ENCODE data around the gene EMP3. TPM values are rescaled to one million over a fixed set of nuclear protein-coding genes. Genes with fewer than 3 reads are reported as not detected.

EMP3 gene
- total RNA-seq, 1 donor from 2014 or later: 32.1 TPM

GRCh38 chr19:48297975-48298374, 27.4 kb upstream of the EMP3 start:
- intact Hi-C loops (cut with micrococcal nuclease): no loop called here
- no peak overlapping the region for H3K4me3 ChIP-seq
- H3K9me3 ChIP-seq (replicated peaks): no peaks in the 10 kb centered on the region
- peaks cover 14% of the 10 kb centered on the region for H3K27me3 ChIP-seq (ENCODE audit: low read depth)
- DNase-seq: no peak
- H3K36me3 ChIP-seq: no peaks in the 10 kb centered on the region
- no peak overlapping the region for H3K27ac ChIP-seq (replicated peaks)
- no peak for TF ChIP-seq CTCF (IDR thresholded peaks at IDR 0.05; ENCODE audit: borderline replicate concordance)
- H3K4me1 ChIP-seq: no peaks in the 10 kb centered on the region

- no peaks in the 10 kb centered on the region for H3K9me3 ChIP-seq (replicated peaks)
- H3K27ac ChIP-seq (replicated peaks): no peak overlapping the region
- no peaks in the 10 kb centered on the region for H3K27me3 ChIP-seq (ENCODE audit: low read depth)
- intact Hi-C loops (cut with micrococcal nuclease): no loop called here
- no peaks in the 10 kb centered on the region for H3K36me3 ChIP-seq
- H3K4me1 ChIP-seq: no peaks in the 10 kb centered on the region
- DNase-seq: no peak
- H3K4me3 ChIP-seq: no peak overlapping the region
- TF ChIP-seq CTCF (IDR thresholded peaks at IDR 0.05; ENCODE audit: borderline replicate concordance): no peak
These were observed 23.3 kb upstream of the EMP3 start for GRCh38 chr19:48301886-48302599.

- DNase-seq: no peak
- no peaks in the 10 kb centered on the region for H3K4me1 ChIP-seq
- TF ChIP-seq CTCF (IDR thresholded peaks at IDR 0.05; ENCODE audit: borderline replicate concordance): no peak
- no peaks in the 10 kb centered on the region for H3K9me3 ChIP-seq (replicated peaks)
- no peak overlapping the region for H3K4me3 ChIP-seq
- intact Hi-C loops (cut with micrococcal nuclease): no loop called here
- no peak overlapping the region for H3K27ac ChIP-seq (replicated peaks)
- H3K27me3 ChIP-seq (ENCODE audit: low read depth): no peaks in the 10 kb centered on the region
- no peaks in the 10 kb centered on the region for H3K36me3 ChIP-seq
These were observed 22.8 kb upstream of the EMP3 start for GRCh38 chr19:48302600-48302959.

- H3K27ac ChIP-seq (replicated peaks): no peak overlapping the region
- intact Hi-C loops (cut with micrococcal nuclease): no loop called here
- no peaks in the 10 kb centered on the region for H3K9me3 ChIP-seq (replicated peaks)
- no peak for TF ChIP-seq CTCF (IDR thresholded peaks at IDR 0.05; ENCODE audit: borderline replicate concordance)
- DNase-seq: no peak
- H3K4me1 ChIP-seq: peaks cover under 1% of the 10 kb centered on the region
- H3K27me3 ChIP-seq (ENCODE audit: low read depth): no peaks in the 10 kb centered on the region
- H3K36me3 ChIP-seq: no peaks in the 10 kb centered on the region
- no peak overlapping the region for H3K4me3 ChIP-seq
These were observed 22.0 kb upstream of the EMP3 start for GRCh38 chr19:48303367-48303766.

- no peak for TF ChIP-seq CTCF (IDR thresholded peaks at IDR 0.05; ENCODE audit: borderline replicate concordance)
- H3K27me3 ChIP-seq (ENCODE audit: low read depth): no peaks in the 10 kb centered on the region
- intact Hi-C loops (cut with micrococcal nuclease): no loop called here
- no peaks in the 10 kb centered on the region for H3K36me3 ChIP-seq
- no peak overlapping the region for H3K27ac ChIP-seq (replicated peaks)
- H3K9me3 ChIP-seq (replicated peaks): no peaks in the 10 kb centered on the region
- no peak overlapping the region for H3K4me3 ChIP-seq
- H3K4me1 ChIP-seq: peaks cover 6% of the 10 kb centered on the region
- DNase-seq: no peak
These were observed 21.5 kb upstream of the EMP3 start for GRCh38 chr19:48303866-48304265.

Data from left ventricle myocardium inferior (tissue), 1 donor.